H1 (cell line): ENCODE measurements around the gene VGLL3.

Source experiments
- BACH1 ChIP-seq: IDR thresholded peaks from 2 replicates; pipeline ENCODE4 v1.6.1; 2012; ENCODE audit warnings: low read length, improper control_type of control experiment
- CTCF ChIP-seq, 3 experiments: IDR thresholded peaks; 1 replicate in 2 of 3; 2 replicates in 1 of 3; pipeline versions ENCODE4 v1.5.1 to v1.6.1; 2011; ENCODE audit warnings: low read length in 3 of 3, mild to moderate bottlenecking in 3 of 3, inconsistent platforms in 2 of 3, low read depth in 1 of 3, moderate library complexity in 1 of 3; ENCODE audit not compliant: insufficient read depth in 1 of 3; ENCODE audit errors: control extremely low read depth in 1 of 3
- EZH2 ChIP-seq: fragments of 200-600 bp; sonication (generic); IDR thresholded peaks from 2 replicates; pipeline ENCODE4 v1.7.1; 2012; ENCODE audit warnings: low read depth, mild to moderate bottlenecking, moderate library complexity, low read length, inconsistent platforms; ENCODE audit not compliant: severe bottlenecking
- FOSL1 ChIP-seq: IDR thresholded peaks from 2 replicates; pipeline ENCODE4 v1.6.1; 2011; ENCODE audit warnings: mild to moderate bottlenecking, low read depth, low read length, moderate library complexity; ENCODE audit not compliant: insufficient read depth
- KDM1A ChIP-seq: fragments of 200-600, 300-600 bp; sonication (generic); IDR thresholded peaks from 2 replicates; pipeline ENCODE4 v1.7.1; 2016; ENCODE audit warnings: mild to moderate bottlenecking, low read length, borderline replicate concordance
- KDM4A ChIP-seq: IDR thresholded peaks from one replicate; pipeline ENCODE4 v1.7.1; 2012; ENCODE audit warnings: low read depth, mild to moderate bottlenecking, moderate library complexity, low read length, inconsistent platforms; ENCODE audit not compliant: severe bottlenecking
- MAX ChIP-seq: IDR thresholded peaks from 2 replicates; pipeline ENCODE4 v1.6.1; 2012; ENCODE audit warnings: inconsistent platforms
- RNF2 ChIP-seq: fragments of 200-900, 300-1000 bp; sonication (generic); IDR thresholded peaks from 2 replicates; pipeline ENCODE4 v1.7.1; 2016; ENCODE audit warnings: borderline replicate concordance, low read depth, mild to moderate bottlenecking, antibody characterized with exemption, low read length; ENCODE audit not compliant: poor library complexity, severe bottlenecking; ENCODE audit errors: missing control alignments
- ZNF274 ChIP-seq: IDR thresholded peaks from 2 replicates; pipeline ENCODE4 v1.7.0; 2012; ENCODE audit warnings: low read length, borderline replicate concordance; ENCODE audit errors: extremely low read depth

- TF ChIP-seq RNF2, result no peak
- TF ChIP-seq EZH2, result no peak
- no peak for TF ChIP-seq FOSL1
- TF ChIP-seq CTCF (IDR thresholded peaks at IDR 0.05; ENCODE audit: control extremely low read depth in 1 of 3, insufficient read depth in 1 of 3, low read depth in 1 of 3, low read length in 3 of 3), result no peak
- no peak for TF ChIP-seq KDM1A
- no peak for TF ChIP-seq MAX
- no peak for TF ChIP-seq KDM4A
- no peak for TF ChIP-seq BACH1
- no peak for TF ChIP-seq ZNF274
These were observed 5.6 kb downstream of the VGLL3 start for GRCh38 chr3:86985181-86985826.
